Activated T-helper 9 cell treated with anti-CD3 and anti-CD28 coated beads, Interleukin-2, amount 50 U/mL, for 16 hours (primary cell): ENCODE data around the gene ADARB1.

Experiments used
- DNase-seq: peaks from one replicate; pipeline ENCODE4 v3.0.0-alpha.2; 2020; ENCODE audit warnings: low read depth

ADARB1 gene

DNA sequence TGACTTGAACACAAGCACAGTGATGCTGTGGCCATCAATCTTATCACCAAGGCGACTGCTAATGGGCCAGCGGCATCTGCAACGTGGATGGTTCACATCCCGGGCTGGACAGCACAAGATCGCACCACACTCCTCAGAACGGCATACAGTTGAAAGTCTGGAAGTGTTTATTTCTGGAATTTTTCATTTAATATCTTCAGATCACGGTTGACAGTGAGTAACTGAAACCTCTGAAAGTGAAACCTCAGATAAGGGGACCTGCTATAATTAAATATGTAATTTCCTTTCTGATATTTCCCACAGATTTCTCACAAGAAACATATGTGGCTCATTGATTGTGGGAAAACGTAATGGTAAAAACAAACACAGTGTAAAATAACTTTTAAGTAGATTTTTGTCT is 129.6 kb downstream of the ADARB1 start:
- DNase-seq, result no peak

DNA sequence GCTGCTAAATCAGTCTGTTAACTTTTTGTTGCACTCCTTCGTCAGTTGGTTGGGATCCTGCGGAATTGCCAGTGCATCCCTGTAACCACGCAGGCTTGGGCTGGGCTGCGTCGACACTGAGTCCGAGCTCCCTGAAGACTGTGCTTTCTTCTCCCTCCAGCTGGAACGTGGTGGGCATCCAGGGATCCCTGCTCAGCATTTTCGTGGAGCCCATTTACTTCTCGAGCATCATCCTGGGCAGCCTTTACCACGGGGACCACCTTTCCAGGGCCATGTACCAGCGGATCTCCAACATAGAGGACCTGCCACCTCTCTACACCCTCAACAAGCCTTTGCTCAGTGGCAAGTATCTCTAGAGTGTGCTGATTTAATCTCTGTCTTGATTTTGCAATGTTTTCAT is 130.0 kb downstream of the ADARB1 start:
- no peak for DNase-seq

DNA sequence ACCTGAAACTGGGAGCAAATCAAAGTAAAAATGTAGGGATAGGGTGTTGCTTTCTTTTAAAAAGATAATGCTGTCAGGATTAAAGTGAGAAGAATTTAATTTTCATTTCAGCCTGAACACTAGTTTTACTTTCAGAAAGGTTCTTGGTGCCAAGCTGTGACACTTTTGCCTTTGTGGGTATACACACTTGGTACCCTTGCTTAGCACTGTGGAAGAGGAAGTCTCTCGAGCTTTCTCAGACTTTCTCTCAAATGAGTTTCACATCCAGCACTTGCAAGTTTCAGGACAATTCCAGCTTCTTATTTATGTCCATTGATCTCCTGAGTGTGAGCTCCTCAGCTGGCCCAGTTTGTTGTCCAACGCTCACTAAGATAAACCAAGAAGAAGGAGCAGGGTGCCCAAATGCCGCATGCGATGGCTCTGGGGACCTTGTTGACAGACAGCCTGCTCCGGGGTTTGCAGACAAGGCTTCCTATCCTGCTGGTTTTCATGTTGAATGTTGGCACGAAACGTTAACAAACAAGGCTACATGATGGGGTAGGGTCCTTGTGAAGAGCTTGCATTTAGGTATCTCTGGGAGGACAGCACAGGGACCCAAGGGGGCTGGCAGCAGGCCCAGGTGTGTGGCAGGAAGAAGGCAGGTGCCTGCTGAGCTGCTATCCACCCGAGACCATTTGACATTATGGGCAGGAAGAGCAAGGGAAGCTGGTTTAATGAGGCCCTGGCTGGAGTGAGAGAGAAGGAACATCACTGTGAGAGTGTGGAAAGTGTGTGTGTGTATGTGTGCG is 133.7 kb downstream of the ADARB1 start:
- DNase-seq, result no peak

DNA sequence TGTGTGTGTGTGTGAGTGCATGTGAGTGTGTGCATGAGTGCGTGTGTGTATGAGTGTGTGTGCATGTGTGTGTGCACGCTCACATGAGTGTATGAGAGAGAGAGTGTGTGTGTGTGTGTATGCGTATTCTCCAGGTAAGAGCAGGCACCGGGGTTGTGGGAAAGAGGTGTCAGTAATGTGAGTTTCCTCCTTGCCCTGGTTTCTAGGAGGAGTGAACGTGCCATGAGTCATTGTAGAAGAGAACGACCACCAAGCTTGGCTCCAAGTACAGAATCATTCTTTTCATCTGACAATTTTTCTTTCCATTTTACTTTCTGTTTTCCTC is 134.2 kb downstream of the ADARB1 start:
- no peak for DNase-seq

DNA sequence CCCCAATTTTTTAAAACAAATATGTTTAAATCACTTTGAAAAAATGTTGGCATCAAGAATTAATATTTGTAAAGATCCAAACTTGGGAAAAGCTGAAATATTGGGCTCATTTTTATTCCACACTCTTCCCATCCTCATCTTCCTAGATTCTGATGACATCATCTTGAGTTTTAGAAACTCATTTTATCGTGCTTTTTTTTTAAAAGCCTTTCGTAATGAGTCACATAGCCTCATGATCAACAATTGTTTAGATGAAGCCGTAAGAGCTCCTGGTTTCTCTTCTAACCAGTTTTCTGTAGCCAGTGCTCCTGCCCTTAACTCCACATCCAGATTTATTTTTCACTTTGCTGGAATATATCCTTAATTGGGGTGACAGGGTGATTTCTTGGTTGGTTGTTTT is 134.7 kb downstream of the ADARB1 start:
- no peak for DNase-seq

DNA sequence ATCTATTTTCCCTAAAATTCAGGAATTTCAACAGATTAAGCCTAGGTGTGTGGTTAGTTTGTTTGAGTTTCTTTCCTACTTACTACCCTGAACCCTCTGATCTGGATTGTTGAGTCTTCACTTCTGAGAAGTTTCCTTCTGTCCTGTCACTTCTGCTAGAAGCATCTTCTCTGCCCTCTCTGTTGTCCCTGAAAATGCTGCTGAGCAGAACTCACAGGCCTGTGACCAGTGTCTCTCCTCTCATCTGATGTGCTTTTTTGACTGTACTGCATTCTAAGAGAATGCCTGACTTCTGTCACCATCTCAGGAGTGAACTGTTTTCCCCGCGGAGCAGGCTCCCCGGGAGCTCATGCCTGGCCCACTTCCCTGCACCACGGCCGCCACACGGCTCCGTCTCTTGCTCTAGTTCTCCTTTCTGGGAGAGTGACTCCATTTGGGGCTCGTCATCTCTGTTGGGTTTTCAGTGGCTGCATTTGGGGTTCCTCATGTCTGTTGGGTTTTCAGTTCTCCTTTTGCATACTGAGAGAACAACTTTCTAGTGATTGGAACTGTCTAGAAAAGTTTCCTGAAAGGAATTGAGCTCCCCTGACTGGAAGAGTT is 135.4 kb downstream of the ADARB1 start:
- no peak for DNase-seq

DNA sequence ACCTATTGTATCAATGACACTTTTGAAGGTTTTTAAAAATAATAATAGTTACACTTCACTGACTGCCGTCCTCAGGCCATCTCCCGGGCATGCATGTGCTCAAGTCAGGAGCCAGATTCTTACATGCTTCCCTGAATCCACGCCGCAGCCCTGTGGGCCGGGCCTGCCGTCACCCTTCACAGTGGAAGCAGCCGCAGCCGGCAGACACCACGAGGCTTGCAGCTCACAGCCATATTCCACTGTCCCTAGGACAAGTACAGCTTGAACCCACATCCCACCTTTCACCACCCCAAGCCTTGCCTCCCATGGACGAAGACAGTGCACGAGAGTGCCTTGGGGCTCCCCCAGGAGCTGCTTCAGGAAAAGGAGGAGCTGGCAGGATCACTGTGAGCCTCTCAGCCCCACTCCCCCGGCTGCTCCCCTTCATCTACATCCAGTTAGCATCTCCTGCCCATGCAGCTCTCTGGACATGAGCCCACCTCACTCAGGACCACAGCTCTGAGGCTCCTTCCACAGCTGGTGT is 136.1 kb downstream of the ADARB1 start:
- no peak for DNase-seq

DNA sequence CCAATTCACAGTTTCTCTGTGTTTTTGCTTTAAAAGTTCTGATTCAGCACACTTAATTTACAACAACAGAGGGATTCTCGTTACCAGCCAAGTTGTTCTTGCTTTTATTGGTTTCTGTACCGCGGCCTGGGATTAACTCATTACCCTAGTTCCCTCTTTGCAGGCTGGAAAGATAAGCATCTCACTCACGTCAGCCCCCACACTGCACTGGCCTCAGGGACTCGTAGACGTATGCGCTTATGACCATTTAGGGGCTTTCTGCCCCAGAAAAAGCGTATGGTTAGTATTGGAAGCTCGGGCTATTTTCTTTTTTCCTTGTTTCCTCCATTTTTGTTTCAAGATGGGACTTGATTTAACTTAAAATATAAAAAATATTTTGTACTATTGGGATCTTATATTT is 137.3 kb downstream of the ADARB1 start:
- no peak for DNase-seq

DNA sequence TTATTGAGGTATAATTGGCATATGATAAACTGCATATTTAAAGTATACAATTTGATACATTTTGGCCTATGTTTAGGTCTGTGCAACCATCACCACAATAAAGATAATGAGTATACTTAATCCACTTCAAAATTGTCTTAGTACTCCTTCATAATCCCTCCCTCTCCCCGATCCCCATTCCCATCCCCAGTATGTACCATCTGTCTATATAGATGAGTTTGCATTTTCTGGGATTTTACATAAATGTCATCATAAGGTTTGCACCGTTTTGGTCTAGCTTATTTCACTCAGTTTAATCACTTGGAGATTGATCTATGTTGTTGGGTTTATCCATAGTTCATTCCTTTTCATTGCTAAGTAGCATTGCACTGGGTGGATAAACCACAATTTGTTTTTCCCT is 139.0 kb downstream of the ADARB1 start:
- no peak for DNase-seq

- DNase-seq, result no peak
These were observed 140.8 kb downstream of the ADARB1 start for GRCh38 chr21:45215213-45215612.

DNA sequence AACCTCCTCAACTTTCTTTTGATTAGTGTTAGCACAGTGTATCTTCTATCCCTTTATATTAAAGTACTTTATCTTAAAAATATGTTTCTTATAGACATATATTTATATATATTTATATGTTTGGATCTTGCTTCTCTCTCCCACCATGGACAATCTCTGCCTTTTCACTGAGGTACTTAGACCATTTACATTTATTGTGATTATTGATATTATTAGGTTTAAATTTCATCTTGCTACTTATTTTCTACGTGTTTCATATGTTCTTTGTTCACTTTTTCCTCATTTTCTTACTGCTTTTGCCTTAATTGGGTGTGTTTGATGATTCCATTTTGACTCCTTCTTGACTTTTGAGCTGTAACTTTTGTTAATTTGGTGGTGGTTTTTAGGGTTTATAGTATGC is 142.6 kb downstream of the ADARB1 start:
- DNase-seq, result no peak

DNA sequence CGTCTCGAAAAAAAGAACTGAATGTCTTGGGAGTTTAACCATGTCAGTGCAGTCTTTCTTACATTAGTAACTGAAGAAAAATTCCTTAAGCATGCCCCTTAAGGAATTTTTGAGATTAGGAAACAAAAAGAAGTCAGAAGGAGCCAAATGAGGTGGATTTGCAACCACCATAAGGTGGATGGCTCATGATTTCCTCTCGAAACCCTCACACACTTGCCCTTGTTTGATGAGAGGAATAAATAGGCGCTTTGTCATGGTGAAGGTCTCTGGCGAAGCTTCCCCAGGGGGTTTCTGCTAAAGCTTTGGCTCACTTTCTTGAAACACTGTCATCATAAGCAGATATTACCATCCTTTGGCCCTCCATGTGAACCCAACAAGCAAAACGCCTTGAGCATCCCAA is 145.1 kb downstream of the ADARB1 start:
- DNase-seq, result no peak

GRCh38 chr21:45220071-45220481 is 145.7 kb downstream of the ADARB1 start:
- DNase-seq, result no peak

GRCh38 chr21:45220714-45221490 is 146.5 kb downstream of the ADARB1 start:
- no peak for DNase-seq

GRCh38 chr21:45222001-45222400 is 147.6 kb downstream of the ADARB1 start:
- no peak for DNase-seq

- DNase-seq, result no peak
These were observed 149.1 kb downstream of the ADARB1 start for GRCh38 chr21:45223236-45224185.

- peak; percentile 26 for DNase-seq
These were observed 150.0 kb downstream of the ADARB1 start for GRCh38 chr21:45224189-45224938.

GRCh38 chr21:45225041-45225740 is 150.8 kb downstream of the ADARB1 start:
- no peak for DNase-seq

GRCh38 chr21:45225741-45226327 is 151.5 kb downstream of the ADARB1 start:
- no peak for DNase-seq
